NT2/D1 (cell line): ENCODE results near the gene FERD3L.
A peak's percentile ranks its signal among the peaks of the same experiment; 100 is the strongest.

Experiments used
- DNase-seq: peaks from one replicate; pipeline ENCODE4 v3.0.0-alpha.2; 2011; ENCODE audit warnings: low read depth, low spot score
- H3K27me3 ChIP-seq: 2 replicates; pipeline ENCODE4 v1.6.0; 2011; ENCODE audit warnings: mild to moderate bottlenecking; ENCODE audit not compliant: insufficient read length, insufficient read depth
- H3K36me3 ChIP-seq: 2 replicates; pipeline ENCODE4 v1.6.1; 2011; ENCODE audit warnings: mild to moderate bottlenecking, low read length, mixed read lengths; ENCODE audit not compliant: insufficient read depth, insufficient read length
- H3K4me1 ChIP-seq: 2 replicates; pipeline ENCODE4 v1.5.1; 2011; ENCODE audit not compliant: insufficient read depth, insufficient read length
- H3K4me3 ChIP-seq: 2 replicates; pipeline ENCODE4 v1.5.1; 2011; ENCODE audit warnings: low read depth; ENCODE audit not compliant: insufficient read length
- H3K9ac ChIP-seq: 2 replicates; pipeline ENCODE4 v1.6.0; 2011; ENCODE audit warnings: low read depth; ENCODE audit not compliant: insufficient read length
- H3K9me3 ChIP-seq: 2 replicates; pipeline ENCODE4 v1.5.1; 2011; ENCODE audit warnings: mild to moderate bottlenecking, low read length; ENCODE audit not compliant: insufficient read depth
- SUZ12 ChIP-seq: IDR thresholded peaks from 2 replicates; pipeline ENCODE4 v1.6.1; 2011; ENCODE audit not compliant: insufficient read length, insufficient read depth; ENCODE audit errors: extremely low read depth
- YY1 ChIP-seq: IDR thresholded peaks from 2 replicates; pipeline ENCODE4 v1.6.1; 2011; ENCODE audit not compliant: insufficient read length, insufficient read depth
- ZNF274 ChIP-seq: IDR thresholded peaks from 2 replicates; pipeline ENCODE4 v1.6.1; 2011; ENCODE audit warnings: mild to moderate bottlenecking, low read depth, low read length

Gene FERD3L

GRCh38 chr7:19119870-19120486, 25.2 kb downstream of the FERD3L start:
- Histone ChIP-seq H3K9ac (no peak overlapping the region), H3K27me3 (peaks cover 62% of the 10 kb centered on the region), H3K36me3 (no peaks in the 10 kb centered on the region), H3K4me1 (peaks cover 2% of the 10 kb centered on the region), H3K4me3 (no peak overlapping the region), H3K9me3 (no peaks in the 10 kb centered on the region)
- DNase-seq: no peak
- TF ChIP-seq SUZ12: no peak
- TF ChIP-seq YY1: no peak
- no peak for TF ChIP-seq ZNF274

GRCh38 chr7:19119372-19119771, 25.8 kb downstream of the FERD3L start:
- Histone ChIP-seq H3K36me3 (no peaks in the 10 kb centered on the region), H3K9ac (peak overlapping the region; percentile 45), H3K4me3 (peak overlapping the region; percentile 13), H3K4me1 (peaks cover 2% of the 10 kb centered on the region), H3K9me3 (no peaks in the 10 kb centered on the region), H3K27me3 (peaks cover 68% of the 10 kb centered on the region)
- TF ChIP-seq YY1: no peak
- TF ChIP-seq ZNF274: no peak
- TF ChIP-seq SUZ12: no peak
- DNase-seq: no peak

- Histone ChIP-seq H3K27me3 (peaks cover 74% of the 10 kb centered on the region), H3K9me3 (no peaks in the 10 kb centered on the region), H3K36me3 (no peaks in the 10 kb centered on the region), H3K9ac (peak overlapping the region; percentile 45), H3K4me3 (peak overlapping the region; percentile 76), H3K4me1 (peaks cover 2% of the 10 kb centered on the region)
- TF ChIP-seq SUZ12: peak; percentile 49
- no peak for TF ChIP-seq YY1
- no peak for DNase-seq
Observed at GRCh38 chr7:19118636-19119371, 26.4 kb downstream of the FERD3L start.

- peak overlapping the region; percentile 46 for H3K9ac ChIP-seq
Observed at GRCh38 chr7:19117870-19118608, 27.2 kb downstream of the FERD3L start.

GRCh38 chr7:19117091-19117869, 27.9 kb downstream of the FERD3L start, which contains the start of gene TWIST1:
TWIST1 (minus strand) TSS chr7:19117636; CDS start chr7:19117321, 315 bp downstream.
- H3K36me3 ChIP-seq: no peaks in the 10 kb centered on the region
- DNase-seq: peak; percentile 73
- H3K27me3 ChIP-seq: peaks cover 89% of the 10 kb centered on the region
- no peaks in the 10 kb centered on the region for H3K9me3 ChIP-seq
- peak within 1 kb of the TSS; percentile 84 for H3K9ac ChIP-seq
- H3K4me3 ChIP-seq: peak within 1 kb of the TSS; percentile 76
- no peak for TF ChIP-seq YY1
- no peak for TF ChIP-seq SUZ12
- TF ChIP-seq ZNF274: no peak
- H3K4me1 ChIP-seq: peaks cover 2% of the 10 kb centered on the region

More at GRCh38 chr7:19117870-19118608, 27.2 kb downstream of the FERD3L start:
- Histone ChIP-seq H3K36me3 (no peaks in the 10 kb centered on the region), H3K9me3 (no peaks in the 10 kb centered on the region), H3K27me3 (peaks cover 82% of the 10 kb centered on the region), H3K4me1 (peaks cover 2% of the 10 kb centered on the region), H3K4me3 (peak overlapping the region; percentile 76)
- TF ChIP-seq SUZ12 (no peak), ZNF274 (no peak), YY1 (no peak)
- no peak for DNase-seq

- H3K4me1 ChIP-seq: peaks cover 2% of the 10 kb centered on the region
- no peaks in the 10 kb centered on the region for H3K9me3 ChIP-seq
- DNase-seq: peak; percentile 46
- peaks cover 93% of the 10 kb centered on the region for H3K27me3 ChIP-seq
- H3K36me3 ChIP-seq: no peaks in the 10 kb centered on the region
- peak overlapping the region; percentile 84 for H3K9ac ChIP-seq
- TF ChIP-seq ZNF274: no peak
- no peak for TF ChIP-seq SUZ12
- TF ChIP-seq YY1: no peak
- H3K4me3 ChIP-seq: peak overlapping the region; percentile 76
Observed at GRCh38 chr7:19116121-19117090, 28.8 kb downstream of the FERD3L start.
